GM23338 (cell line): ENCODE measurements around the gene BLOC1S5. TPM values are rescaled to one million over a fixed set of nuclear protein-coding genes. Genes with fewer than 3 reads are reported as not detected.

Experiments used
- ATAC-seq: fragments of 200-7000 bp; cut with Tn5 transposase; 3 replicates; pipeline ENCODE4 v1.9.1; 2020
- DNase-seq: peaks from one replicate; pipeline ENCODE4 v3.0.0-alpha.2; 2015; ENCODE audit warnings: low spot score
- H2AFZ ChIP-seq: fragments of 200-600 bp; sonication (generic); 2 replicates; pipeline ENCODE4 v1.8.0; 2016; ENCODE audit warnings: antibody characterized with exemption, mild to moderate bottlenecking, moderate library complexity
- H3F3A ChIP-seq: fragments of 200-600 bp; sonication (generic); replicated peaks from 2 replicates; pipeline ENCODE4 v1.8.0; 2017; ENCODE audit warnings: antibody characterized with exemption, mixed run types, low read depth
- H3K27ac ChIP-seq: fragments of 200-600 bp; sonication (generic); 2 replicates; pipeline ENCODE4 v1.6.1; 2016; ENCODE audit warnings: low read depth
- H3K27me3 ChIP-seq: fragments of 200-600 bp; sonication (generic); 2 replicates; pipeline ENCODE4 v1.8.0; 2016; ENCODE audit warnings: mild to moderate bottlenecking, mixed run types, moderate library complexity; ENCODE audit not compliant: insufficient read depth
- H3K36me3 ChIP-seq: fragments of 200-600 bp; sonication (generic); 2 replicates; pipeline ENCODE4 v1.8.0; 2016; ENCODE audit warnings: mild to moderate bottlenecking; ENCODE audit not compliant: insufficient read depth
- H3K4me1 ChIP-seq: fragments of 200-600 bp; sonication (generic); 2 replicates; pipeline ENCODE4 v1.8.0; 2016; ENCODE audit warnings: mild to moderate bottlenecking, moderate library complexity; ENCODE audit not compliant: insufficient read depth
- H3K4me2 ChIP-seq: fragments of 200-600 bp; sonication (generic); 2 replicates; pipeline ENCODE4 v1.7.1; 2017; ENCODE audit warnings: mixed run types
- H3K4me3 ChIP-seq: fragments of 200-600 bp; sonication (generic); 2 replicates; pipeline ENCODE4 v1.6.1; 2016; ENCODE audit warnings: mixed run types
- H3K79me2 ChIP-seq: fragments of 200-600 bp; sonication (generic); replicated peaks from 2 replicates; pipeline ENCODE4 v1.8.0; 2017; ENCODE audit warnings: mild to moderate bottlenecking; ENCODE audit not compliant: insufficient read depth
- H3K9me2 ChIP-seq: fragments of 200-600 bp; sonication (generic); 2 replicates; pipeline ENCODE4 v1.8.0; 2017; ENCODE audit not compliant: insufficient read depth
- H4K20me1 ChIP-seq: fragments of 200-600 bp; sonication (generic); replicated peaks from 2 replicates; pipeline ENCODE4 v1.8.0; 2017; ENCODE audit warnings: mild to moderate bottlenecking; ENCODE audit not compliant: insufficient read depth
- H3K27ac Mint-ChIP-seq: 2 replicates; pipeline ENCODE4 v1.8.0; 2020; ENCODE audit warnings: inconsistent platforms, mild to moderate bottlenecking, moderate library complexity, mixed read lengths
- H3K27me3 Mint-ChIP-seq: 3 replicates; pipeline ENCODE4 v1.8.0; 2022; ENCODE audit warnings: low read depth, mild to moderate bottlenecking, moderate library complexity, mixed read lengths, inconsistent platforms; ENCODE audit not compliant: insufficient read depth, poor library complexity
- H3K36me3 Mint-ChIP-seq: 3 replicates; pipeline ENCODE4 v1.8.0; 2021; ENCODE audit warnings: low read depth, mild to moderate bottlenecking, inconsistent platforms, moderate library complexity, mixed read lengths
- H3K4me1 Mint-ChIP-seq: 3 replicates; pipeline ENCODE4 v1.8.0; 2020; ENCODE audit warnings: mild to moderate bottlenecking, inconsistent platforms, mixed read lengths
- H3K4me3 Mint-ChIP-seq: 3 replicates; pipeline ENCODE4 v1.8.0; 2021; ENCODE audit warnings: moderate library complexity, mild to moderate bottlenecking, inconsistent platforms, mixed read lengths
- H3K9me3 Mint-ChIP-seq: 3 replicates; pipeline ENCODE4 v1.8.0; 2020; ENCODE audit warnings: moderate library complexity, mild to moderate bottlenecking, inconsistent platforms, mixed read lengths
- CREB1 ChIP-seq: fragments of 250-450 bp; sonication (Bioruptor Pico); IDR thresholded peaks from 2 replicates; pipeline ENCODE4 v1.5.0; 2020; ENCODE audit warnings: low read depth, mild to moderate bottlenecking, moderate library complexity
- ETS1 ChIP-seq: IDR thresholded peaks from 2 replicates; pipeline ENCODE4 v1.6.1; 2016; ENCODE audit warnings: antibody characterized with exemption
- EZH2 ChIP-seq: fragments of 200-600 bp; sonication (generic); IDR thresholded peaks from one replicate; pipeline ENCODE4 v1.8.0; 2017; ENCODE audit warnings: antibody characterized with exemption, mild to moderate bottlenecking, low read depth; ENCODE audit not compliant: unreplicated experiment
- EZH2phosphoT487 ChIP-seq: fragments of 200-600 bp; sonication (generic); IDR thresholded peaks from one replicate; pipeline ENCODE4 v1.8.1; 2018; ENCODE audit warnings: antibody characterized with exemption; ENCODE audit not compliant: unreplicated experiment
- JUNB ChIP-seq: IDR thresholded peaks from one replicate; pipeline ENCODE4 v1.6.1; 2016; ENCODE audit warnings: antibody characterized with exemption; ENCODE audit not compliant: unreplicated experiment
- POLR2AphosphoS5 ChIP-seq: IDR thresholded peaks from 2 replicates; pipeline ENCODE4 v1.6.1; 2016; ENCODE audit warnings: antibody characterized with exemption, low read depth
- REST ChIP-seq: IDR thresholded peaks from one replicate; pipeline ENCODE4 v1.6.1; 2018; ENCODE audit warnings: antibody characterized with exemption; ENCODE audit not compliant: unreplicated experiment
- ZNF114 ChIP-seq: fragments of 250-450 bp; sonication (Bioruptor Pico); IDR thresholded peaks from 2 replicates; pipeline ENCODE4 v1.5.0; 2020; ENCODE audit warnings: mild to moderate bottlenecking, moderate library complexity
- ZNF331 ChIP-seq: fragments of 250-450 bp; sonication (Bioruptor Pico); IDR thresholded peaks from 2 replicates; pipeline ENCODE4 v1.5.0; 2020; ENCODE audit warnings: low read depth, mild to moderate bottlenecking, moderate library complexity
- polyA plus RNA-seq: library from polyadenylated mRNA; unstranded; fragments of >200 nt; fragmentation: Nextera tagmentation; extraction: Ambion mirVana; gene quantifications from 2 replicates; pipeline ENCODE4 v1.2.1, GENCODE V29; 2016
- total RNA-seq: library from RNA; depleted of rRNA; stranded (reverse); fragments of >200 nt; shearing (Covaris generic); gene quantifications from 2 replicates; pipeline ENCODE4 v1.2.3, GENCODE V29; 2014

The BLOC1S5 gene
- total and polyA plus RNA-seq, 2 experiments from 2014 or later: 14.9 to 16.6 TPM

- TF ChIP-seq EZH2: no peak
Observed at GRCh38 chr6:8000188-8000596, 64.0 kb downstream of the BLOC1S5 start (continued).

- H3K27ac Mint-ChIP-seq: no peak overlapping the region
- H3K4me1 Mint-ChIP-seq: no peaks in the 10 kb centered on the region; the same call in 2 of the 3 replicates
- Histone ChIP-seq H3K27me3 (no peaks in the 10 kb centered on the region), H3K79me2 (no peaks in the 10 kb centered on the region), H3K4me1 (no peaks in the 10 kb centered on the region), H3K9me2 (no peaks in the 10 kb centered on the region), H3K4me2 (no peak overlapping the region), H2AFZ (no peak overlapping the region), H3F3A (no peaks in the 10 kb centered on the region), H3K4me3 (no peak overlapping the region), H4K20me1 (0 out of 2 replicates have a peak, but pooled peaks cover 3% of the 10 kb centered on the region), H3K27ac (no peak overlapping the region), H3K36me3 (no peaks in the 10 kb centered on the region)
- no peak for TF ChIP-seq JUNB
- TF ChIP-seq EZH2: no peak
- no peaks in the 10 kb centered on the region for H3K27me3 Mint-ChIP-seq
- H3K36me3 Mint-ChIP-seq: no peaks in the 10 kb centered on the region
- ATAC-seq: no peak
- no peaks in the 10 kb centered on the region for H3K9me3 Mint-ChIP-seq
- H3K4me3 Mint-ChIP-seq: no peak overlapping the region
- no peak for DNase-seq
Observed at GRCh38 chr6:7999201-7999600, 65.0 kb downstream of the BLOC1S5 start.

- no peaks in the 10 kb centered on the region; the same call in 2 of the 3 replicates for H3K4me1 Mint-ChIP-seq
- H4K20me1 ChIP-seq: 0 out of 2 replicates have a peak, but pooled peaks cover 3% of the 10 kb centered on the region
- no peaks in the 10 kb centered on the region for H3K4me1 ChIP-seq
- H3K4me2 ChIP-seq: no peak overlapping the region
- no peak overlapping the region for H3K27ac Mint-ChIP-seq
- H3K36me3 Mint-ChIP-seq: no peaks in the 10 kb centered on the region; the same call in 2 of the 3 replicates
- no peaks in the 10 kb centered on the region for H3K79me2 ChIP-seq
- DNase-seq (no peak), ATAC-seq (no peak)
- H3K36me3 ChIP-seq: no peaks in the 10 kb centered on the region; the same call in 1 of the 2 replicates
- TF ChIP-seq ETS1: no peak
- no peak for TF ChIP-seq EZH2
- no peak for TF ChIP-seq CREB1 (CRISPR knock-in tag)
- no peak for TF ChIP-seq REST
- TF ChIP-seq EZH2phosphoT487: no peak
- no peak for TF ChIP-seq ZNF331 (CRISPR knock-in tag)
- no peak for TF ChIP-seq ZNF114 (CRISPR knock-in tag)
- TF ChIP-seq POLR2AphosphoS5: no peak
- no peaks in the 10 kb centered on the region for H3K27me3 ChIP-seq
- no peak overlapping the region for H2AFZ ChIP-seq
- H3K27me3 Mint-ChIP-seq: no peaks in the 10 kb centered on the region
- no peaks in the 10 kb centered on the region for H3F3A ChIP-seq
- H3K9me3 Mint-ChIP-seq: no peaks in the 10 kb centered on the region
- H3K4me3 Mint-ChIP-seq: no peak overlapping the region
- H3K27ac ChIP-seq: no peak overlapping the region
- H3K9me2 ChIP-seq: no peaks in the 10 kb centered on the region
- no peak overlapping the region for H3K4me3 ChIP-seq
Observed at GRCh38 chr6:7998103-7998725, 66.0 kb downstream of the BLOC1S5 start.
